HepG2 (cell line): ENCODE measurements around the gene EZH1. TPM values are rescaled to one million over a fixed set of nuclear protein-coding genes. Genes with fewer than 3 reads are reported as not detected.
A peak's percentile ranks its signal among the peaks of the same experiment; 100 is the strongest.

ENCODE experiments used
- ADNP ChIP-seq: sonication (generic); formaldehyde crosslinking; IDR thresholded peaks from 2 replicates; pipeline ENCODE4 v1.4.0; 2020; ENCODE audit warnings: missing genetic modification reagents
- CBX2 ChIP-seq, 2 experiments: fragments of 200-600 bp in 1 of 2; sonication (generic); formaldehyde crosslinking in 1 of 2; IDR thresholded peaks; 2 replicates each; pipeline versions ENCODE4 v1.7.0 to v1.8.1; 2018 to 2022; ENCODE audit warnings: low read depth in 2 of 2, low read length in 1 of 2, mild to moderate bottlenecking in 1 of 2, missing genetic modification reagents in 1 of 2
- ERF ChIP-seq: IDR thresholded peaks from 2 replicates; pipeline ENCODE4 v1.6.1; 2018; ENCODE audit warnings: missing biosample characterization, missing genetic modification reagents
- HDAC6 ChIP-seq: fragments of 200-600 bp; sonication (generic); IDR thresholded peaks from 2 replicates; pipeline ENCODE4 v1.7.0; 2017; ENCODE audit warnings: mild to moderate bottlenecking, antibody characterized with exemption, low read length, low read depth
- IRF2 ChIP-seq: IDR thresholded peaks from 2 replicates; pipeline ENCODE4 v1.6.1; 2018; ENCODE audit warnings: missing genetic modification reagents, missing compliant biosample characterization
- KDM4B ChIP-seq: sonication (generic); formaldehyde crosslinking; IDR thresholded peaks from 2 replicates; pipeline ENCODE4 v1.4.0; 2020; ENCODE audit warnings: missing genetic modification reagents
- MAFG ChIP-seq: sonication (generic); formaldehyde crosslinking; IDR thresholded peaks from 2 replicates; pipeline ENCODE4 v1.5.1; 2020; ENCODE audit warnings: mild to moderate bottlenecking, missing genetic modification reagents
- PTBP1 ChIP-seq: fragments of 200-400 bp; formaldehyde crosslinking; IDR thresholded peaks from 2 replicates; pipeline ENCODE4 v1.6.1; 2018; ENCODE audit warnings: low read length, low read depth; ENCODE audit not compliant: poor library complexity, severe bottlenecking
- SMAD3 ChIP-seq: sonication (generic); formaldehyde crosslinking; IDR thresholded peaks from 2 replicates; pipeline ENCODE4 v1.4.0; 2020; ENCODE audit warnings: missing genetic modification reagents
- STAT6 ChIP-seq: sonication (generic); formaldehyde crosslinking; IDR thresholded peaks from 2 replicates; pipeline ENCODE4 v1.4.0; 2020; ENCODE audit warnings: missing genetic modification reagents, mild to moderate bottlenecking, borderline replicate concordance
- ZBTB46 ChIP-seq: sonication (generic); formaldehyde crosslinking; IDR thresholded peaks from 2 replicates; pipeline ENCODE4 v1.4.0; 2020; ENCODE audit warnings: mild to moderate bottlenecking, missing genetic modification reagents, borderline replicate concordance
- ZNF280B ChIP-seq: sonication (generic); formaldehyde crosslinking; IDR thresholded peaks from 2 replicates; pipeline ENCODE4 v1.5.0; 2020; ENCODE audit warnings: missing genetic modification reagents, mild to moderate bottlenecking, borderline replicate concordance
- ZNF296 ChIP-seq: sonication (generic); formaldehyde crosslinking; conservative IDR thresholded peaks from 2 replicates; pipeline ENCODE4 v1.5.0; 2020; ENCODE audit warnings: mild to moderate bottlenecking, missing genetic modification reagents
- ZNF331 ChIP-seq: sonication (generic); formaldehyde crosslinking; IDR thresholded peaks from 2 replicates; pipeline ENCODE4 v1.4.0; 2020; ENCODE audit warnings: missing genetic modification reagents
- ZNF550 ChIP-seq: sonication (generic); formaldehyde crosslinking; IDR thresholded peaks from 2 replicates; pipeline ENCODE4 v1.4.0; 2020; ENCODE audit warnings: mild to moderate bottlenecking, missing genetic modification reagents, borderline replicate concordance
- ZNF746 ChIP-seq: sonication (generic); formaldehyde crosslinking; IDR thresholded peaks from 2 replicates; pipeline ENCODE4 v1.8.0; 2022; ENCODE audit warnings: mild to moderate bottlenecking, missing genetic modification reagents
- polyA plus RNA-seq, 8 experiments: library from polyadenylated mRNA; depleted of rRNA in 3 of 8; stranded (reverse) in 7 of 8; unstranded in 1 of 8; fragments of >200 nt; fragmentation: Illumina TruSeq in 4 of 8; extraction: Trizol in 4 of 8; gene quantifications; 2 replicates each; pipeline versions ENCODE4 v1.2.1 to v1.2.3, GENCODE V29; 2011 to 2016; ENCODE audit warnings: low read depth in 4 of 8, missing spikeins in 1 of 8, mixed read lengths in 1 of 8; ENCODE audit not compliant: insufficient read depth in 1 of 8
- total RNA-seq, 5 experiments: library from RNA; depleted of rRNA; stranded (reverse); fragments of >200 nt; fragmentation: Illumina TruSeq; extraction: Trizol; gene quantifications; 2 replicates each; pipeline ENCODE4 v1.2.3, GENCODE V29; 2016; ENCODE audit warnings: low read depth in 1 of 5
- TF ChIP-seq, protein P1 (sequence below): sonication (generic); formaldehyde crosslinking; IDR thresholded peaks from 2 replicates; pipeline ENCODE4 v1.4.0; 2020; ENCODE audit warnings: missing genetic modification reagents

Gene EZH1
- total and polyA plus RNA-seq, 2 of the 13 experiments (the other 11 are each of a cell fraction or from before 2014, with no cell fraction given): 11.6 to 24.0 TPM

DNA sequence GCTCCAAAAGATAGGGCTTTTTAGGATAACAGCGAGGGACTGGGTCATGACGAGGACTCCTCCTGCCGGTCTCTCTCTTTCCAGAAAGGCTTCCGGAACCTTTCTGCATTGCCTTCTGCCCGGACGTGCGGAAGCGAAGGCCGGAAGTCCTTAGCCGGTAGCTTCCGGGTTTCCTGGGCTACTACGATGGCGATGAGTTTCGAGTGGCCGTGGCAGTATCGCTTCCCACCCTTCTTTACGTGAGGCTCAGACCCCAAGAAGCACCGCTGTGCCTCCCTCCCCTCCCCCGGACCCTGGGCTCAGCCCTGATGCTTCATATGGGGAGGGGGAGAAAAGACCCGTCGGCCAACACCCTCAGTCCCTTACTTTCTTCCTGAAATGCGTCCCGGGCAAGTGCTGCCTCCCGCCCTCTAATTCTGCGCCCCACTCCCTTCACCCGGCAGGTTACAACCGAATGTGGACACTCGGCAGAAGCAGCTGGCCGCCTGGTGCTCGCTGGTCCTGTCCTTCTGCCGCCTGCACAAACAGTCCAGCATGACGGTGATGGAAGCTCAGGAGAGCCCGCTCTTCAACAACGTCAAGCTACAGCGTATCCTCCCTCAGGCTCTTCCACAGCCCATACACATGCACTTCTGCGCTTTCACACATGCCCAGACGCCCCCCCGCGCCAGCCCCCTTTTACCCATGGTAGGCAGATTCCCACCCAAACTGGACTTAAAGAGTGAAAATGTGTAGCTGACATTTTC is 28.6 kb upstream of the EZH1 start, which contains the start of gene VPS25 (continued):
- no peak for TF ChIP-seq CBX2 (IDR thresholded peaks at IDR 0.05; ENCODE audit: low read depth, low read length)
- no peak for TF ChIP-seq CBX2 (CRISPR knock-in tag; IDR thresholded peaks at IDR 0.05; ENCODE audit: low read depth)
- TF ChIP-seq ZBTB46 (CRISPR knock-in tag): no peak; the same call in 1 of the 2 replicates
- TF ChIP-seq MAFG (CRISPR knock-in tag): no peak
- TF ChIP-seq PTBP1: no peak
- no peak for TF ChIP-seq ZNF550 (CRISPR knock-in tag)
- TF ChIP-seq ZNF296 (CRISPR knock-in tag): peak; percentile 39; the same call in 1 of the 2 replicates
- TF ChIP-seq ZNF280B (CRISPR knock-in tag): peak; percentile 94
- peak; percentile 54; the same call in 1 of the 2 replicates for TF ChIP-seq ZNF746
- no peak for TF ChIP-seq HDAC6
- peak; percentile 96 for TF ChIP-seq IRF2 (CRISPR knock-in tag)
- peak; percentile 99 for TF ChIP-seq SMAD3 (CRISPR knock-in tag)
- peak; percentile 98 for TF ChIP-seq ERF (CRISPR knock-in tag)
- peak; percentile 95 for TF ChIP-seq ZNF331
- 0 out of 2 replicates have a peak, but pooled peaks have one; percentile 35 for TF ChIP-seq STAT6 (CRISPR knock-in tag)
- no peak for TF ChIP-seq ADNP
- TF ChIP-seq, protein P1, sequence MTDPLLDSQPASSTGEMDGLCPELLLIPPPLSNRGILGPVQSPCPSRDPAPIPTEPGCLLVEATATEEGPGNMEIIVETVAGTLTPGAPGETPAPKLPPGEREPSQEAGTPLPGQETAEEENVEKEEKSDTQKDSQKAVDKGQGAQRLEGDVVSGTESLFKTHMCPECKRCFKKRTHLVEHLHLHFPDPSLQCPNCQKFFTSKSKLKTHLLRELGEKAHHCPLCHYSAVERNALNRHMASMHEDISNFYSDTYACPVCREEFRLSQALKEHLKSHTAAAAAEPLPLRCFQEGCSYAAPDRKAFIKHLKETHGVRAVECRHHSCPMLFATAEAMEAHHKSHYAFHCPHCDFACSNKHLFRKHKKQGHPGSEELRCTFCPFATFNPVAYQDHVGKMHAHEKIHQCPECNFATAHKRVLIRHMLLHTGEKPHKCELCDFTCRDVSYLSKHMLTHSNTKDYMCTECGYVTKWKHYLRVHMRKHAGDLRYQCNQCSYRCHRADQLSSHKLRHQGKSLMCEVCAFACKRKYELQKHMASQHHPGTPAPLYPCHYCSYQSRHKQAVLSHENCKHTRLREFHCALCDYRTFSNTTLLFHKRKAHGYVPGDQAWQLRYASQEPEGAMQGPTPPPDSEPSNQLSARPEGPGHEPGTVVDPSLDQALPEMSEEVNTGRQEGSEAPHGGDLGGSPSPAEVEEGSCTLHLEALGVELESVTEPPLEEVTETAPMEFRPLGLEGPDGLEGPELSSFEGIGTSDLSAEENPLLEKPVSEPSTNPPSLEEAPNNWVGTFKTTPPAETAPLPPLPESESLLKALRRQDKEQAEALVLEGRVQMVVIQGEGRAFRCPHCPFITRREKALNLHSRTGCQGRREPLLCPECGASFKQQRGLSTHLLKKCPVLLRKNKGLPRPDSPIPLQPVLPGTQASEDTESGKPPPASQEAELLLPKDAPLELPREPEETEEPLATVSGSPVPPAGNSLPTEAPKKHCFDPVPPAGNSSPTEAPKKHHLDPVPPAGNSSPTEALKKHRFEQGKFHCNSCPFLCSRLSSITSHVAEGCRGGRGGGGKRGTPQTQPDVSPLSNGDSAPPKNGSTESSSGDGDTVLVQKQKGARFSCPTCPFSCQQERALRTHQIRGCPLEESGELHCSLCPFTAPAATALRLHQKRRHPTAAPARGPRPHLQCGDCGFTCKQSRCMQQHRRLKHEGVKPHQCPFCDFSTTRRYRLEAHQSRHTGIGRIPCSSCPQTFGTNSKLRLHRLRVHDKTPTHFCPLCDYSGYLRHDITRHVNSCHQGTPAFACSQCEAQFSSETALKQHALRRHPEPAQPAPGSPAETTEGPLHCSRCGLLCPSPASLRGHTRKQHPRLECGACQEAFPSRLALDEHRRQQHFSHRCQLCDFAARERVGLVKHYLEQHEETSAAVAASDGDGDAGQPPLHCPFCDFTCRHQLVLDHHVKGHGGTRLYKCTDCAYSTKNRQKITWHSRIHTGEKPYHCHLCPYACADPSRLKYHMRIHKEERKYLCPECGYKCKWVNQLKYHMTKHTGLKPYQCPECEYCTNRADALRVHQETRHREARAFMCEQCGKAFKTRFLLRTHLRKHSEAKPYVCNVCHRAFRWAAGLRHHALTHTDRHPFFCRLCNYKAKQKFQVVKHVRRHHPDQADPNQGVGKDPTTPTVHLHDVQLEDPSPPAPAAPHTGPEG: peak; percentile 88
- TF ChIP-seq KDM4B (CRISPR knock-in tag): peak; percentile 90
